Upper lobe of left lung (tissue), 6 donors: ENCODE data around the gene BCAS1. TPM values are rescaled to one million over a fixed set of nuclear protein-coding genes. Genes with fewer than 3 reads are reported as not detected.

Experiments used
- ATAC-seq, 2 donors: fragments of 200-7000 bp; cut with Tn5 transposase; one replicate each; pipeline ENCODE4 v1.9.1; 2022; ENCODE audit warnings: mild to moderate bottlenecking in 2 of 2, moderate library complexity in 2 of 2; ENCODE audit not compliant: low FRiP score in 2 of 2
- DNase-seq, 2 donors: peaks; one replicate each; pipeline ENCODE4 v3.0.0-alpha.2; 2019 to 2020
- H3K27ac ChIP-seq, 4 donors: fragments of 200-600 bp; sonication (generic); one replicate each; pipeline ENCODE4 v1.5.1; 2016 to 2019
- H3K27me3 ChIP-seq, 4 donors: fragments of 200-600 bp; sonication (generic); one replicate each; pipeline ENCODE4 v1.5.1; 2017 to 2019
- H3K36me3 ChIP-seq, 4 donors: fragments of 200-600 bp; sonication (generic); one replicate each; pipeline ENCODE4 v1.5.1; 2016 to 2019
- H3K4me1 ChIP-seq, 4 donors: fragments of 200-600 bp; sonication (generic); one replicate each; pipeline ENCODE4 v1.5.1; 2018 to 2019
- H3K4me3 ChIP-seq, 4 donors: fragments of 200-600 bp; sonication (generic); one replicate each; pipeline ENCODE4 v1.5.1; 2017 to 2019; ENCODE audit warnings: mild to moderate bottlenecking in 2 of 4, moderate library complexity in 1 of 4
- H3K9me3 ChIP-seq, 4 donors: fragments of 200-600 bp; sonication (generic); one replicate each; pipeline ENCODE4 v1.5.1; 2018 to 2019
- CTCF ChIP-seq, 6 experiments: fragments of 450-650 bp in 4 of 6; fragments of 200-600 bp in 2 of 6; sonication (generic) in 2 of 6; IDR thresholded peaks; one replicate each; pipeline ENCODE4 v1.5.1; 2016 to 2019; ENCODE audit warnings: antibody characterized with exemption in 6 of 6
- EP300 ChIP-seq, 4 donors: sonication (generic); formaldehyde crosslinking; IDR thresholded peaks; one replicate each; pipeline ENCODE4 v1.5.1; 2017; ENCODE audit warnings: antibody characterized with exemption in 4 of 4, control low read depth in 2 of 4
- POLR2A ChIP-seq, 4 donors: fragments of 450-650 bp; IDR thresholded peaks; one replicate each; pipeline ENCODE4 v1.5.1; 2016 to 2017; ENCODE audit warnings: antibody characterized with exemption in 4 of 4, mild to moderate bottlenecking in 2 of 4
- POLR2AphosphoS5 ChIP-seq, 2 donors: sonication (generic); formaldehyde crosslinking; IDR thresholded peaks; one replicate each; pipeline ENCODE4 v1.5.1; 2017; ENCODE audit warnings: antibody characterized with exemption in 2 of 2
- WGBS, 2 donors: methylation state at CpG; one replicate each; pipeline ENCODE4 v1.1.5; 2017 to 2018; 5-methylcytosine and 5-hydroxymethylcytosine counted together
- total RNA-seq, 6 donors: library from RNA; depleted of rRNA in 4 of 6; stranded (reverse); fragments of >200 nt in 4 of 6; gene quantifications; one replicate each; pipeline versions ENCODE4 v1.1.0 to v1.2.1, GENCODE V29; 2016 to 2021
- donor health status: DM: no; HTN: no; CAD: no; lungs with moderate emphysema.
- donor health status: DM: no; HTN: yes; CAD: no; lungs with severe emphysema.

The BCAS1 gene
- total RNA-seq, 6 donors from 2014 or later: 0.74 to 11.2 (median 1.3) TPM

GRCh38 chr20:53930651-53931504, 139.5 kb downstream of the BCAS1 start:
- Histone ChIP-seq H3K27me3 (no peaks in the 10 kb centered on the region), H3K4me3 (no peak overlapping the region), H3K4me1 (peaks cover 20 to 27% (median 24%) of the 10 kb centered on the region in 4 donors), H3K27ac (no peak overlapping the region), H3K36me3 (no peaks in the 10 kb centered on the region), H3K9me3 (no peaks in the 10 kb centered on the region)
- ATAC-seq (no peak), DNase-seq (no peak)
- TF ChIP-seq POLR2AphosphoS5 (IDR thresholded peaks at IDR 0.05) (no peak), EP300 (IDR thresholded peaks at IDR 0.05) (no peak), CTCF (IDR thresholded peaks at IDR 0.05) (no peak), POLR2A (IDR thresholded peaks at IDR 0.05) (no peak)
- WGBS, 2 donors: 58 to 67% methylated on average over 3 of the region's 3 CpGs

GRCh38 chr20:53929974-53930650, 140.3 kb downstream of the BCAS1 start:
- Histone ChIP-seq H3K27me3 (no peaks in the 10 kb centered on the region), H3K9me3 (no peaks in the 10 kb centered on the region), H3K4me3 (no peak overlapping the region), H3K4me1 (peaks cover 21 to 25% (median 24%) of the 10 kb centered on the region in 4 donors), H3K27ac (no peak overlapping the region), H3K36me3 (no peaks in the 10 kb centered on the region)
- DNase-seq: no peak
- no peak for TF ChIP-seq POLR2AphosphoS5 (IDR thresholded peaks at IDR 0.05)
- TF ChIP-seq POLR2A (IDR thresholded peaks at IDR 0.05): no peak
- no peak for TF ChIP-seq CTCF (IDR thresholded peaks at IDR 0.05)
- TF ChIP-seq EP300 (IDR thresholded peaks at IDR 0.05): no peak
- 88 to 93% methylated on average over 6 of the region's 6 CpGs for WGBS, 2 donors
- ATAC-seq: no peak

GRCh38 chr20:53929399-53929798, 141.0 kb downstream of the BCAS1 start:
- H3K36me3 ChIP-seq: no peaks in the 10 kb centered on the region
- no peak overlapping the region for H3K27ac ChIP-seq
- DNase-seq (no peak), ATAC-seq (no peak)
- H3K27me3 ChIP-seq: no peaks in the 10 kb centered on the region
- H3K4me3 ChIP-seq: no peak overlapping the region
- H3K4me1 ChIP-seq: peaks cover 16 to 18% (median 17%) of the 10 kb centered on the region in 4 donors
- TF ChIP-seq CTCF (IDR thresholded peaks at IDR 0.05) (no peak), POLR2A (IDR thresholded peaks at IDR 0.05) (no peak), EP300 (IDR thresholded peaks at IDR 0.05) (no peak), POLR2AphosphoS5 (IDR thresholded peaks at IDR 0.05) (no peak)
- no peaks in the 10 kb centered on the region for H3K9me3 ChIP-seq
- 50 to 76% methylated on average over 1 to 2 of the region's 2 CpGs for WGBS, 2 donors

GRCh38 chr20:53927990-53928389, 142.4 kb downstream of the BCAS1 start:
- 85 to 89% methylated on average over 7 of the region's 7 CpGs for WGBS, 2 donors
- Histone ChIP-seq H3K27me3 (no peaks in the 10 kb centered on the region), H3K27ac (no peak overlapping the region), H3K9me3 (no peaks in the 10 kb centered on the region), H3K4me1 (peaks cover 11 to 21% (median 15%) of the 10 kb centered on the region in 4 donors), H3K4me3 (no peak overlapping the region), H3K36me3 (no peaks in the 10 kb centered on the region)
- no peak for TF ChIP-seq POLR2AphosphoS5 (IDR thresholded peaks at IDR 0.05)
- no peak for TF ChIP-seq EP300 (IDR thresholded peaks at IDR 0.05)
- no peak for TF ChIP-seq CTCF (IDR thresholded peaks at IDR 0.05)
- TF ChIP-seq POLR2A (IDR thresholded peaks at IDR 0.05): no peak
- no peak for DNase-seq
- ATAC-seq: no peak
